ENCODE measurements around the gene EPB41L5.
"Not testable (repeated sequence)": the region's sequence is repeated elsewhere in the genome, so short reads cannot be mapped to it uniquely, and the experiment has no call there.

The EPB41L5 gene

GRCh38 chr2:120012771-120013596 lies at the start of gene EPB41L5:
EPB41L5 (plus strand) TSS chr2:120013077; CDS start chr2:120019085, 6,008 bp downstream.
- peak; percentile 88 for DNase-seq

GRCh38 chr2:119981896-119982295 lies 31.0 kb upstream of the EPB41L5 start:
- no peak for DNase-seq

GRCh38 chr2:119982506-119982905 lies 30.4 kb upstream of the EPB41L5 start:
- no peak for DNase-seq

GRCh38 chr2:119983108-119983507 lies 29.8 kb upstream of the EPB41L5 start:
- no peak for DNase-seq

GRCh38 chr2:119996148-119996547 lies 16.7 kb upstream of the EPB41L5 start:
- DNase-seq = no peak

GRCh38 chr2:119996896-119997891 lies 15.7 kb upstream of the EPB41L5 start:
- DNase-seq = not testable (repeated sequence)

GRCh38 chr2:120001471-120001870 lies 11.4 kb upstream of the EPB41L5 start:
- no peak for DNase-seq

DNA sequence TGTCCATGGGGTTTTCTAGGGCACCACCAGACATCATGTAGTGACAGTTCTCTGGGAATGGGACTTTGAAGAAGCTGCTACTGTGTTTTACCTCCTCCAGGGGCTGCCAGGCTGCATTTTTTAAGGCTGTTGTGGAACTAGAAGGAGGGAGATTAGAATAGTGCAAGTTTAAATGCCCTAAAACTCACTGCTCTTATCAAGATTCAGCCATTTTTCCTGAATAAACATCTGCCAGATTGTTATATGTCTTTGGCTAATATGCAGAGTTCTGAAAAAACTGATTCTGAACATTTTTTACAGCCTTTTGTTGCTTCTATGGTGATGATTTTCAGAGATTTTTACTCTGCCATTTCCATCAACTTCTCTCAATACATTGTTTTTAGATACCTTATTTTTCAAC lies 8.6 kb upstream of the EPB41L5 start:
- DNase-seq = no peak

- DNase-seq = no peak
Measured at GRCh38 chr2:120005834-120006521, 6.9 kb upstream of the EPB41L5 start.

DNA sequence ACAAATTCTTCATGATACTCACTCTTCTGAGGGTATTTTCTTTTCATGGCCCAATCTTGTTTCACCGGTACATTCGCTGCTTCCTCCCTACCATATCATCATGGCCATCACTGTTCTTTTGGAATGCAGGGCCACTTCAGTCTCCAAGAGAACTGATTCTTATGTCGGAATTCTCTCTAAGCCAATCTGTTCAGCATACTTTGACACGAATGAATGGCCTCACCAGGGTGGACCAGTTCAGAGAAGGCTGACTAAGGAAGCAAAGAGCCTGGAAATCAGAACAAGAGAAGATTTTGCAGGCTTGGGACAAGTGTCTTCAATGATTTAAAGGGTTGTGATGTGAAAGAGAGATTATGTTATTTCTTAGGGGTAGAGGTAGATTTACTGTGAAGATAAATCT lies 5.0 kb upstream of the EPB41L5 start:
- no peak for DNase-seq

- DNase-seq = peak; percentile 66
Measured at GRCh38 chr2:120012363-120012762, 514 bp upstream of the EPB41L5 start.

GRCh38 chr2:120013597-120014223 lies 833 bp downstream of the EPB41L5 start:
- peak; percentile 45 for DNase-seq

DNA sequence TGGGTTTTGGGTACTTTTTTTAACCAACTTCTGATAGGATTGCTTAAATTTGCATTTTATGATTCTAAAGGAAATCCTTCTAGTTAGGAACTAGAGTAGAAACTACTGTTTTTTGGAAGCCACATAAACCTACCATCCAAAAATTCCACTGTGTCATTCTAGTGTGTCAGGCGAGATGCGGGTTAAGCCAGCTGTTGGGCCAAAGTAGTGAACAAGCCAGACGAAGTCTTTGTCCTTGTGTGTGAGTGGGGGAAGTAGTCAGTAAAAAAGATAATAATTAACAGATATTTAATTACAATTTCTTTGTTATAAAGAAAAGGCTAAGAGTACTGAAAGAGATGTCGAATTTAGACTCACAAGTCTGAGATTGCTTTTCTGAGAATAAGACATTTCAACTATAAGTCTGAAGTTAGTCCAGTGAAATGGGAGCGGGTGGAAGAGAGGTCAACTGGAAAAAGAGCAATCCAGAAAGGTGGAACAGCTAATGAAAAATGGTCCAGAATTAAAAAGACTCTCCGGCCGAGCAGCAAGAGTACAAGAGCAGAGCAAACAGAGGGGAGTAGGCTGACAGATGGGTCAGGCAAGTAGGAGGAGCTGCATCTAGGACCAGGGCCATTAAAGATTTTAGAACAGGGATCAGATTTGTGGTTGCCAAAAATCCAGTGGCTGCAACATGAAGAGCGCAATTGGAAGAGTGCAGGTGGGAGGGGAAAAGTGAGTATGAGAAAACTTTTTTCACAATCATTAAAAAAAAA lies 1.5 kb downstream of the EPB41L5 start:
- no peak for DNase-seq

GRCh38 chr2:120016800-120017199 lies 3.9 kb downstream of the EPB41L5 start:
- no peak for DNase-seq

DNA sequence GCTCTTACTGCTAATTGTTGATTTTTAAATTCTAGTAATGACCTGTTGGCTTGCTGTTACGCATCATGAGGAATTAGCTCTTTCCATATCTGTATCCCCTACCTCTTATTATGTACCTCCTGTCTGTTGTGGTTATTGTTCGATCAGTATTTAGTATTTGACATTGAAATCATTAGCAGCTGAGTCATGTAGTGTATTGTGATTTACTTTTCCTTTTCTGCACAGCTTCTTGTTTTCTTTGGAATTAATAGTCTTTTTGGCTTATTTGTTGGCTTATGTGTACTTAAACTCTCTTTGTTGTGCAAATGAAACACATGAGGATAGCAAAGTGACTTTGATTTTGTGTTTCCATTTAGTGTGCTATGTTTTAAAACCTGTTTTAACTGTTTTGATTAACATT lies 4.3 kb downstream of the EPB41L5 start:
- no peak for DNase-seq

- DNase-seq = no peak
Measured at GRCh38 chr2:120018549-120018948, 5.7 kb downstream of the EPB41L5 start.

GRCh38 chr2:120020554-120020953 lies 7.7 kb downstream of the EPB41L5 start:
- no peak for DNase-seq

DNA sequence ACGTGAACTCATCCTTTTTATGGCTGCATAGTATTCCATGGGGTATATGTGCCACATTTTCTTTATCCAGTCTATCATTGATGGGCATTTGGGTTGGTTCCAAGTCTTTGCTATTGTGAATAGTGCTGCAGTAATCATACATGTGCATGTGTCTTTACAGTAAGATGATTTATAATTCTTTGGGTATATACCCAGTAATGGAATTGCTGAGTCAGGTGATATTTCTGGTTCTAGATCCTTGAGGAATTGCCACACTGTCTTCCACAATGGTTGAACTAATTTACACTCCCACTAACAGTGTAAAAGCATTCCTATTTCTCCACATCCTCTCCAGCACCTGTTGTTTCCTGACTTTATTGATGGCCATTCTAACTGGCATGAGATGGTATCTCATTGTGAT lies 9.6 kb downstream of the EPB41L5 start:
- DNase-seq = not testable (repeated sequence)

- no peak for DNase-seq
Measured at GRCh38 chr2:120026890-120027289, 14.0 kb downstream of the EPB41L5 start.

DNA sequence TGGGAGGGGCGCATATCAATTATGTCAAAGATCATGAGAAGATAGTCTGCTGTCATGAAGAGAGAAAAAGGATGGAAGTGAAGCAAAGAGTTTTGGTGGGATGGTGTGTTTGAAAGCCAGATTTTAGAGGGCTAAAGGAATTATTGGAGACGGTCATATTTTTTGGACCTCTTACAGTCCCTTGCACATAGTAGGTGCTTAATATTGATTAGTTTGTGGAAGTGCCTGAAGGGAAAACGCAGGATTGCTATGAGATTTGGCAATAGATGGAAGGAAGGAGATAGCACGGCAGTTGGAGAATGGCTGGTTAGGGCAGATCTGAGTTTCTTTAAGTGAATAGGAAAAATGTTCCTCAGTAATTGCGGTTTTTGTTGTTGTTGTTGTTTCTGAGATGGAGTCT lies 15.9 kb downstream of the EPB41L5 start:
- DNase-seq = no peak
